Smooth muscle cell (in vitro differentiated cells): ENCODE measurements around the gene FSTL3. TPM values are rescaled to one million over a fixed set of nuclear protein-coding genes. Genes with fewer than 3 reads are reported as not detected.

Source experiments
- DNase-seq: peaks from one replicate; lab custom pipeline; 2025; ENCODE audit not compliant: unreplicated experiment; lab: John Stamatoyannopoulos, UW
- H2AFZ ChIP-seq: fragments of 200-600 bp; sonication (generic); 2 replicates; pipeline ENCODE4 v1.6.0; 2016; ENCODE audit warnings: antibody characterized with exemption, low read depth, mild to moderate bottlenecking
- H3F3A ChIP-seq: fragments of 200-600 bp; sonication (generic); 2 replicates; pipeline ENCODE4 v1.6.0; 2017; ENCODE audit warnings: antibody characterized with exemption, low read depth
- H3K27ac ChIP-seq: fragments of 200-600 bp; sonication (generic); 2 replicates; pipeline ENCODE4 v1.5.1; 2016; ENCODE audit warnings: low read depth, mild to moderate bottlenecking
- H3K27me3 ChIP-seq: fragments of 200-600 bp; sonication (generic); 2 replicates; pipeline ENCODE4 v1.6.1; 2016; ENCODE audit warnings: low read depth, mild to moderate bottlenecking
- H3K36me3 ChIP-seq: fragments of 200-600 bp; sonication (generic); 2 replicates; pipeline ENCODE4 v1.5.1; 2016; ENCODE audit warnings: low read depth
- H3K4me1 ChIP-seq: fragments of 200-600 bp; sonication (generic); 2 replicates; pipeline ENCODE4 v1.5.1; 2016; ENCODE audit warnings: low read depth
- H3K4me2 ChIP-seq: fragments of 200-600 bp; sonication (generic); 2 replicates; pipeline ENCODE4 v1.6.0; 2016; ENCODE audit warnings: mild to moderate bottlenecking
- H3K4me3 ChIP-seq: fragments of 200-600 bp; sonication (generic); 2 replicates; pipeline ENCODE4 v1.5.1; 2016; ENCODE audit warnings: mild to moderate bottlenecking
- H3K79me2 ChIP-seq: fragments of 200-600 bp; sonication (generic); 2 replicates; pipeline ENCODE4 v1.6.0; 2016; ENCODE audit warnings: low read depth, mild to moderate bottlenecking
- H3K9ac ChIP-seq: fragments of 200-600 bp; sonication (generic); 2 replicates; pipeline ENCODE4 v1.6.0; 2016; ENCODE audit warnings: low read depth
- H3K9me3 ChIP-seq: fragments of 200-600 bp; sonication (generic); replicated peaks from 2 replicates; pipeline ENCODE4 v1.5.1; 2016; ENCODE audit warnings: low read depth
- H4K20me1 ChIP-seq: fragments of 200-600 bp; sonication (generic); 2 replicates; pipeline ENCODE4 v1.6.0; 2016; ENCODE audit warnings: low read depth
- CTCF ChIP-seq: fragments of 200-600 bp; sonication (generic); IDR thresholded peaks from 2 replicates; pipeline ENCODE4 v1.5.1; 2017; ENCODE audit warnings: borderline replicate concordance, mild to moderate bottlenecking, antibody characterized with exemption; ENCODE audit not compliant: insufficient read depth, poor library complexity, severe bottlenecking
- WGBS: methylation state at CpG from one replicate; pipeline ENCODE4 v1.1.7; 2016; ENCODE audit warnings: low lambda C conversion rate; 5-methylcytosine and 5-hydroxymethylcytosine counted together
- polyA plus RNA-seq: library from polyadenylated mRNA; unstranded; fragments of >200 nt; fragmentation: Nextera tagmentation; extraction: Ambion mirVana; gene quantifications from 2 replicates; pipeline ENCODE4 v1.2.1, GENCODE V29; 2016
- total RNA-seq: library from RNA; depleted of rRNA; stranded (reverse); fragments of >200 nt; gene quantifications from 2 replicates; pipeline ENCODE4 v1.2.3, GENCODE V29; 2014

Gene FSTL3
- total and polyA plus RNA-seq, 2 experiments from 2014 or later: 132 to 172 TPM

DNA sequence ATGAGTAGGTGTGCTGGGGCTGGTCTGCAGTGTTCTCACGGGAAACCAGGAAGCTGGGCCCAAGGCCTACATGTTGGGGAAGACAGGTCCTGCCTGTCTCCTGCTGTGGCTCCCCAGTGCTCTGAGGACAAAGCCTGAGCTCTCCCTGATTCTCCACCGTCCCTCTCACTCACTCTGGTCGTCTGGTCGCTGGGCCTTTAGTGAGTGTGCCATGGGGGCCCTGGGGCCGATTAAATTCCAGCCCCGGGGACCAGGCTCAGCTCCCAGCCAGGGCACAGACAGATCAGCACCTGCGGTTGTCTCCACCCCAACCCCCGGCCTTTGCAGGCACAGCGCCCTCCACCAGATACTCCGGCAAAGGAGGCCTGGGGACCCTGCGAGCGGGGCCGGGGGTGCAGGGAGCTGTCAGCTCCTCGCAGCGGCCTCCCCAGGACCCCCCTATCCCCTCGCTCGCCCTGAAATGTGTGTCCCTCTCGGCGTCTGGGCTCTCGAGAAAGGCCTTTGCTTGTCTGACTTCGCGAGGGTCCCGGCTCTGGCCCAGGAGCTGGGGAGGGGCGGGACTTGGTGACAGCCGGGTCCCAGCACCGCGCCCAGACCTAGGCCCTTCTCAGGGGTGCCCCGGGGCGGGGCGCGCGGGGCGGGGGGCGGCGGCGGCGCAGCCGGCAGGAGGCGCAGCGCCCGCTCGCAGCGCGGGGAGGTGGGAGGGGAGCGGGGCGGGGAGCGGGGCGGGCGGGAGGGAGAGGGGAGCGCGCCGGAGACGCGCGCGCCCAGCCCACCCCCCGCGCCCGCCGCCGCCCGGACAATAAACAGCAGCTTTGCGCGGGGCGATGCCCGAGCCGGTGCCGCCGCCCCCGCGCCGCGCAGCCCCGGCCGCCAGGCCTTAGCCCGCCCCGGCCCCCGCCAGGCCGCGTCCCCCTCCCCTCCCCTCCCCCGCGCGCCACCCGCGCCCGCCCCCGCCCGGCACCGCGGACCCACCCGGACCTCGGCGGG is 32.3 kb downstream of the FSTL3 start, which contains the start of gene PALM:
Gene PALM, plus strand, starts transcription at position 782 of the 990 bp plus-strand sequence. CDS start 212 bp downstream, outside the sequence.
- DNase-seq: peak; percentile 6
- H3K27ac ChIP-seq: no peak within 1 kb of the TSS

GRCh38 chr19:709196-709964 is 33.2 kb downstream of the FSTL3 start:
- Histone ChIP-seq H3K4me3 (peak overlapping the region; percentile 72), H4K20me1 (peaks cover 11% of the 10 kb centered on the region), H3K27me3 (no peaks in the 10 kb centered on the region), H3K36me3 (no peaks in the 10 kb centered on the region), H3K9ac (no peak overlapping the region), H3K27ac (no peak overlapping the region), H3K79me2 (peaks cover 5% of the 10 kb centered on the region), H3K4me1 (peaks cover 15% of the 10 kb centered on the region), H3F3A (no peaks in the 10 kb centered on the region), H3K4me2 (peak overlapping the region; percentile 94), H2AFZ (peak overlapping the region; percentile 37), H3K9me3 (no peaks in the 10 kb centered on the region)
- WGBS: 17% methylated on average over 40 of the region's 78 CpGs
- DNase-seq: no peak
- TF ChIP-seq CTCF: no peak

More for the DNA sequence above, 32.3 kb downstream of the FSTL3 start, which contains the start of gene PALM:
- 35% methylated on average over 20 of the region's 93 CpGs for WGBS
- Histone ChIP-seq H2AFZ (peak within 1 kb of the TSS; percentile 92), H4K20me1 (peaks cover 11% of the 10 kb centered on the region), H3K4me3 (peak within 1 kb of the TSS; percentile 72), H3K4me1 (peaks cover 15% of the 10 kb centered on the region), H3K27me3 (no peaks in the 10 kb centered on the region), H3K9ac (peak within 1 kb of the TSS; percentile 43), H3K36me3 (no peaks in the 10 kb centered on the region), H3K4me2 (peak within 1 kb of the TSS; percentile 94), H3K9me3 (no peaks in the 10 kb centered on the region), H3K79me2 (peaks cover 4% of the 10 kb centered on the region), H3F3A (no peaks in the 10 kb centered on the region)
- TF ChIP-seq CTCF: peak; percentile 32

DNA sequence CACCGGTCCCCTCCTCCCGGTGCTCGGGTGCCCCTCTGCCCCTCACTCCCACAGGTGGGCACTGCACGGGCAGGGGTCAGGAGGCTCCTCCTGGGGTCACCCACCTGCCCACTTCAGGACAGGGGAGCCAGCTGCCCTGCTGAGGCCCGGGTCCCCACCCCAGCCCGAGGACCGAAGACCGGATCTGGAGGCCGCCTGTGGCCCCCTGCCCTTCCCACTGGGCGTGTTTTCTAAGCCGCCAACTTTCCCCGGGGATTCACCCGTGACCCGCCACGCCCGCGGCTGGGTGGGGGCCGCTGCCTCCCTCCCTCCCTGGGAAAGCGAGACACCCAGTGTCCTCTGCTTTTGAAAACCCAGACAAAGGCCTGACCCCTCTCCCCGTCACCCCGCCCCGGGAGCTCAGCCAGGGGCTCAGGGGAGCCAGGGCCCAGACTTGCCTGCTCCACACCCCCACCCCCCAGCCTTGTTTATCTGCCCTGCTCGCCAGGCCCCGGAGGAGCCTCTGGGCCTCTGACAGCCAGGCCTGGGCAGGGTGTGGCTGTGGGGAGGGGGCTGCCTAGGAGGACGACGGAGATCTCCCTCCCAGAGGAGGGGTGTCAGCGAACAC is 33.9 kb downstream of the FSTL3 start:
- H3K36me3 ChIP-seq: no peaks in the 10 kb centered on the region
- peak overlapping the region; percentile 72 for H3K4me3 ChIP-seq

More for the DNA sequence above, 33.9 kb downstream of the FSTL3 start:
- Histone ChIP-seq H3K27me3 (no peaks in the 10 kb centered on the region), H3K4me1 (peaks cover 15% of the 10 kb centered on the region), H3K27ac (no peak overlapping the region), H3K79me2 (peaks cover 10% of the 10 kb centered on the region), H3K9me3 (no peaks in the 10 kb centered on the region), H3K9ac (no peak overlapping the region), H3F3A (no peaks in the 10 kb centered on the region), H3K4me2 (peak overlapping the region; percentile 94), H2AFZ (no peak overlapping the region), H4K20me1 (peaks cover 11% of the 10 kb centered on the region)
- WGBS: 69% methylated on average over 18 of the region's 27 CpGs
- DNase-seq: no peak
- TF ChIP-seq CTCF: no peak
